Anterior cingulate cortex (tissue), 58 donors: ENCODE data around the gene ATXN7.

ENCODE experiments used
- DNase-seq, 58 donors: peaks; one replicate each; lab custom pipeline; 2025; lab: John Stamatoyannopoulos, UW

Gene ATXN7

GRCh38 chr3:63863150-63864007, at the start of gene ATXN7, which contains the start of gene THOC7:
Gene ATXN7 (plus strand): TSS chr3:63863867. CDS start chr3:63912599, 48,732 bp downstream.
Gene THOC7 (minus strand): TSS chr3:63863805. CDS start chr3:63863790, 15 bp downstream.
- DNase-seq: peak in 50 of 58 donors; percentile 5 to 71 (median 44)

- DNase-seq: no peak
Observed at GRCh38 chr3:63814237-63814636, 49.4 kb upstream of the ATXN7 start.

- no peak for DNase-seq
Observed at GRCh38 chr3:63817225-63817624, 46.4 kb upstream of the ATXN7 start.

GRCh38 chr3:63818282-63819150, 45.2 kb upstream of the ATXN7 start:
- peak in 49 of 58 donors; percentile 1 to 70 (median 27) for DNase-seq

GRCh38 chr3:63819151-63819398, 44.6 kb upstream of the ATXN7 start, which contains the start of gene C3orf49:
Gene C3orf49 (plus strand): TSS chr3:63819299. CDS start chr3:63819472, 173 bp downstream.
- no peak for DNase-seq

- DNase-seq: no peak
Observed at GRCh38 chr3:63824309-63824708, 39.4 kb upstream of the ATXN7 start.

- DNase-seq: no peak
Observed at GRCh38 chr3:63830526-63830925, 33.1 kb upstream of the ATXN7 start.

- no peak for DNase-seq
Observed at GRCh38 chr3:63832395-63832794, 31.3 kb upstream of the ATXN7 start.

GRCh38 chr3:63841704-63842103, 22.0 kb upstream of the ATXN7 start:
- no peak for DNase-seq

GRCh38 chr3:63842127-63842526, 21.5 kb upstream of the ATXN7 start:
- no peak for DNase-seq

GRCh38 chr3:63845215-63845614, 18.5 kb upstream of the ATXN7 start:
- no peak for DNase-seq

- DNase-seq: no peak
Observed at GRCh38 chr3:63847718-63848450, 15.8 kb upstream of the ATXN7 start.

- DNase-seq: no peak
Observed at GRCh38 chr3:63849175-63849574, 14.5 kb upstream of the ATXN7 start.

- DNase-seq: no peak
Observed at GRCh38 chr3:63851287-63851686, 12.4 kb upstream of the ATXN7 start.

GRCh38 chr3:63853106-63853505, 10.6 kb upstream of the ATXN7 start:
- no peak for DNase-seq

GRCh38 chr3:63855333-63855940, 8.2 kb upstream of the ATXN7 start:
- no peak for DNase-seq

- DNase-seq: no peak
Observed at GRCh38 chr3:63857311-63857710, 6.4 kb upstream of the ATXN7 start.

GRCh38 chr3:63860776-63861175, 2.9 kb upstream of the ATXN7 start:
- DNase-seq: no peak

GRCh38 chr3:63861306-63861705, 2.4 kb upstream of the ATXN7 start:
- DNase-seq: no peak

- DNase-seq: no peak
Observed at GRCh38 chr3:63862804-63863149, 890 bp upstream of the ATXN7 start.
